ENCODE results near the gene RAB33B.

Gene RAB33B

DNA sequence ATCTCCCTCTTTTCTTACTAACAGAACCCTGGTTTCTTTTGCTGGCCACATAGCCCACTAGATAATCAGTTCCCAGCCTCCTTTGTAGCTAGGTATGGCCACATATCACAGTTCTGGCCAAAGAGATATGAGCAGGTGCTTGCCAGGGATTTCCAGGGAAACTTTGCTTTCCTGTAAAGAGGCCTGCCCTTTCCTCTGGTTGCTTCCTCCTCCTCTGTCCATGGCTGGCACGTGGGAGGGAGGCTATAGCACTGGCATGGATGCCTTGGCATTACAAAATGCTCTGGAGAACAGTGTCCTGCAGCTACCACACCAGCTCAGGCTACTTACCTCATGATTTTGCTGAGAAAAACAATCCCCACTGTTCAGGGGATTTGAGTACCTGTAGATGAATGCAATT, 27.5 kb downstream of the RAB33B start:
- no peak for TF ChIP-seq CTCF (IDR thresholded peaks at IDR 0.05; ENCODE audit: insufficient read depth, low read length, poor library complexity, severe bottlenecking)
- H3K27me3 ChIP-seq (replicated peaks; ENCODE audit: control insufficient read depth, insufficient read depth, low read length): no peaks in the 10 kb centered on the region
- H3K4me3 ChIP-seq (replicated peaks; ENCODE audit: low read depth, low read length): no peak overlapping the region
- no peaks in the 10 kb centered on the region for H3K36me3 ChIP-seq (ENCODE audit: control insufficient read depth, insufficient read depth, low read length)
- DNase-seq (ENCODE audit: extremely low read depth, insufficient read length): no peak

GRCh38 chr4:139483000-139483399, 29.1 kb downstream of the RAB33B start:
- no peak overlapping the region for H3K4me3 ChIP-seq (replicated peaks; ENCODE audit: low read depth, low read length)
- TF ChIP-seq CTCF (IDR thresholded peaks at IDR 0.05; ENCODE audit: insufficient read depth, low read length, poor library complexity, severe bottlenecking): no peak
- DNase-seq (ENCODE audit: extremely low read depth, insufficient read length): no peak
- H3K27me3 ChIP-seq (replicated peaks; ENCODE audit: control insufficient read depth, insufficient read depth, low read length): no peaks in the 10 kb centered on the region
- no peaks in the 10 kb centered on the region for H3K36me3 ChIP-seq (ENCODE audit: control insufficient read depth, insufficient read depth, low read length)

DNA sequence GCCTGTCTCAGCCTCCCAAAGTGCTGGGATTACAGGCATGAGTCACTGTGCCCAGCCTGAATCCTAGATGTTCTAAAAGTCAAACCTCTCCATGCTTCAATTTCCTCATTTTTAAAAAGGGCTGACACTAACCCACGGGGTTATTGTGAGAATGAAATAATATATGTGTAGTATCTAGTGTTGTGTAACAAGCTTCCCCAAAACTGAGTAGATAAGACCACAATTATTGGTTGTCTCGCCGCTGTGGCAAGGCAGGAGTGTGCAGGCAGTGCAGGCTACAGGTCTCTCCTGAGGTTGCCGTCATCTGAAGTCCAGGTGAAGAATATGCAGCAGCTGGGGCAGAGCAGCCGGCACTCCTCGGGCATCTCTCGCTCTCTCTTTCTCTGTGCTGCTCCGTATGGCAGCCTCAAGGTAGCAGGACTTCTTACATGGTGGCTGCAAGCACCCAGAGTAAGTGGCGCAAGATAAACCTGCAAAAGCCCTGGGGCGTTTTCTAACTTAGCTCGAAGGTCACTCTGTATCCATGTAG, 30.9 kb downstream of the RAB33B start:
- DNase-seq (ENCODE audit: extremely low read depth, insufficient read length): no peak
- H3K27me3 ChIP-seq (replicated peaks; ENCODE audit: control insufficient read depth, insufficient read depth, low read length): no peaks in the 10 kb centered on the region
- no peaks in the 10 kb centered on the region for H3K36me3 ChIP-seq (ENCODE audit: control insufficient read depth, insufficient read depth, low read length)
- TF ChIP-seq CTCF (IDR thresholded peaks at IDR 0.05; ENCODE audit: insufficient read depth, low read length, poor library complexity, severe bottlenecking): no peak
- no peak overlapping the region for H3K4me3 ChIP-seq (replicated peaks; ENCODE audit: low read depth, low read length)

- TF ChIP-seq CTCF (IDR thresholded peaks at IDR 0.05; ENCODE audit: insufficient read depth, low read length, poor library complexity, severe bottlenecking): no peak
- DNase-seq (ENCODE audit: extremely low read depth, insufficient read length): no peak
- Histone ChIP-seq H3K4me3 (replicated peaks; ENCODE audit: low read depth, low read length) (no peak overlapping the region), H3K36me3 (ENCODE audit: control insufficient read depth, insufficient read depth, low read length) (no peaks in the 10 kb centered on the region), H3K27me3 (replicated peaks; ENCODE audit: control insufficient read depth, insufficient read depth, low read length) (no peaks in the 10 kb centered on the region)
Observed at GRCh38 chr4:139488442-139488841, 34.5 kb downstream of the RAB33B start.

DNA sequence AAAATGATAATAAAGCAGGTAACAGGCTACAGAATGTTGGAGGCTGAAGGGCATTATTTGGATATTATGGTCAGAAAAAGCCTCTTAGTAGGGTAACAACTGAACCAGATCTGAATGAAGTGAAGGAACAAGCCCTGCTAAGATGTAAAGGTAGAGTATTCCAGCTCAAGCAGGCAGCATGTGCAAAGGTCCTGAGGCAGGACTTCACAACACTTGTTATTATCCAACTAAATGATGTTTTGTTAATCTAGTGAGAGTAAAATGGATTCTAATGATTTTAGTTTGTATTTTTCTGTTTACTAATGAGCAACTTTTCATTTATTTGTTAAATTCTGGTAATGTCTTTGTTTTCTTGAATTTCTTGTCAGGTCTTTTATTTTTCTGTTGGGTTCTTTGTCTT, 35.7 kb downstream of the RAB33B start:
- Histone ChIP-seq H3K36me3 (ENCODE audit: control insufficient read depth, insufficient read depth, low read length) (no peaks in the 10 kb centered on the region), H3K4me3 (replicated peaks; ENCODE audit: low read depth, low read length) (no peak overlapping the region), H3K27me3 (replicated peaks; ENCODE audit: control insufficient read depth, insufficient read depth, low read length) (no peaks in the 10 kb centered on the region)
- no peak for DNase-seq (ENCODE audit: extremely low read depth, insufficient read length)
- TF ChIP-seq CTCF (IDR thresholded peaks at IDR 0.05; ENCODE audit: insufficient read depth, low read length, poor library complexity, severe bottlenecking): no peak

- no peak for DNase-seq (ENCODE audit: extremely low read depth, insufficient read length)
- TF ChIP-seq CTCF (IDR thresholded peaks at IDR 0.05; ENCODE audit: insufficient read depth, low read length, poor library complexity, severe bottlenecking): no peak
- Histone ChIP-seq H3K27me3 (replicated peaks; ENCODE audit: control insufficient read depth, insufficient read depth, low read length) (no peaks in the 10 kb centered on the region), H3K4me3 (replicated peaks; ENCODE audit: low read depth, low read length) (no peak overlapping the region), H3K36me3 (ENCODE audit: control insufficient read depth, insufficient read depth, low read length) (no peaks in the 10 kb centered on the region)
Observed at GRCh38 chr4:139492429-139492828, 38.5 kb downstream of the RAB33B start.
